ENCODE results near the gene IGSF3.

IGSF3 gene

GRCh38 chr1:116587501-116588227 is 79.9 kb downstream of the IGSF3 start:
- no peak for TF ChIP-seq POLR2A (IDR thresholded peaks at IDR 0.05; ENCODE audit: low read depth, low read length)
- TF ChIP-seq TAF1 (IDR thresholded peaks at IDR 0.05; ENCODE audit: borderline replicate concordance, low read depth, low read length), result no peak
- no peak for TF ChIP-seq POLR2AphosphoS5 (IDR thresholded peaks at IDR 0.05; ENCODE audit: low read depth, low read length)
- FAIRE-seq, result no peak
- no peak for DNase-seq (ENCODE audit: insufficient read length)

- no peak for TF ChIP-seq TAF1 (IDR thresholded peaks at IDR 0.05; ENCODE audit: borderline replicate concordance, low read depth, low read length)
- no peak for TF ChIP-seq POLR2A (IDR thresholded peaks at IDR 0.05; ENCODE audit: low read depth, low read length)
- no peak for TF ChIP-seq POLR2AphosphoS5 (IDR thresholded peaks at IDR 0.05; ENCODE audit: low read depth, low read length)
- DNase-seq (ENCODE audit: insufficient read length) (no peak), FAIRE-seq (no peak)
Measured at GRCh38 chr1:116586741-116587143, 80.8 kb downstream of the IGSF3 start.

GRCh38 chr1:116585886-116586285 is 81.6 kb downstream of the IGSF3 start:
- no peak for DNase-seq (ENCODE audit: insufficient read length)
- TF ChIP-seq TAF1 (IDR thresholded peaks at IDR 0.05; ENCODE audit: borderline replicate concordance, low read depth, low read length) (no peak), POLR2AphosphoS5 (IDR thresholded peaks at IDR 0.05; ENCODE audit: low read depth, low read length) (no peak), POLR2A (IDR thresholded peaks at IDR 0.05; ENCODE audit: low read depth, low read length) (no peak)
- no peak for FAIRE-seq

GRCh38 chr1:116581323-116581885 is 86.1 kb downstream of the IGSF3 start:
- no peak for FAIRE-seq
- no peak for TF ChIP-seq POLR2AphosphoS5 (IDR thresholded peaks at IDR 0.05; ENCODE audit: low read depth, low read length)
- TF ChIP-seq POLR2A (IDR thresholded peaks at IDR 0.05; ENCODE audit: low read depth, low read length), result no peak
- no peak for TF ChIP-seq TAF1 (IDR thresholded peaks at IDR 0.05; ENCODE audit: borderline replicate concordance, low read depth, low read length)
- DNase-seq (ENCODE audit: insufficient read length), result no peak

GRCh38 chr1:116580446-116581322 is 86.8 kb downstream of the IGSF3 start:
- no peak for DNase-seq (ENCODE audit: insufficient read length)
- TF ChIP-seq POLR2A (IDR thresholded peaks at IDR 0.05; ENCODE audit: low read depth, low read length), result no peak
- no peak for TF ChIP-seq TAF1 (IDR thresholded peaks at IDR 0.05; ENCODE audit: borderline replicate concordance, low read depth, low read length)
- TF ChIP-seq POLR2AphosphoS5 (IDR thresholded peaks at IDR 0.05; ENCODE audit: low read depth, low read length), result no peak
- FAIRE-seq, result no peak

- TF ChIP-seq POLR2AphosphoS5 (IDR thresholded peaks at IDR 0.05; ENCODE audit: low read depth, low read length) (no peak), POLR2A (IDR thresholded peaks at IDR 0.05; ENCODE audit: low read depth, low read length) (no peak), TAF1 (IDR thresholded peaks at IDR 0.05; ENCODE audit: borderline replicate concordance, low read depth, low read length) (no peak)
- FAIRE-seq, result no peak
- DNase-seq (ENCODE audit: insufficient read length), result no peak
Measured at GRCh38 chr1:116579259-116579875, 88.2 kb downstream of the IGSF3 start.

GRCh38 chr1:116578581-116578980 is 89.0 kb downstream of the IGSF3 start:
- FAIRE-seq, result no peak
- TF ChIP-seq POLR2A (IDR thresholded peaks at IDR 0.05; ENCODE audit: low read depth, low read length) (no peak), POLR2AphosphoS5 (IDR thresholded peaks at IDR 0.05; ENCODE audit: low read depth, low read length) (no peak), TAF1 (IDR thresholded peaks at IDR 0.05; ENCODE audit: borderline replicate concordance, low read depth, low read length) (no peak)
- no peak for DNase-seq (ENCODE audit: insufficient read length)

GRCh38 chr1:116577759-116578314 is 89.7 kb downstream of the IGSF3 start:
- DNase-seq (ENCODE audit: insufficient read length) (no peak), FAIRE-seq (no peak)
- TF ChIP-seq POLR2AphosphoS5 (IDR thresholded peaks at IDR 0.05; ENCODE audit: low read depth, low read length) (no peak), TAF1 (IDR thresholded peaks at IDR 0.05; ENCODE audit: borderline replicate concordance, low read depth, low read length) (no peak), POLR2A (IDR thresholded peaks at IDR 0.05; ENCODE audit: low read depth, low read length) (no peak)

GRCh38 chr1:116574581-116575291 is 92.8 kb downstream of the IGSF3 start:
- DNase-seq (ENCODE audit: insufficient read length), result no peak
- peak; percentile 27 for FAIRE-seq
- TF ChIP-seq TAF1 (IDR thresholded peaks at IDR 0.05; ENCODE audit: borderline replicate concordance, low read depth, low read length), result no peak
- TF ChIP-seq POLR2AphosphoS5 (IDR thresholded peaks at IDR 0.05; ENCODE audit: low read depth, low read length), result no peak
- TF ChIP-seq POLR2A (IDR thresholded peaks at IDR 0.05; ENCODE audit: low read depth, low read length), result no peak

- FAIRE-seq (no peak), DNase-seq (ENCODE audit: insufficient read length) (no peak)
- TF ChIP-seq POLR2A (IDR thresholded peaks at IDR 0.05; ENCODE audit: low read depth, low read length), result no peak
- no peak for TF ChIP-seq POLR2AphosphoS5 (IDR thresholded peaks at IDR 0.05; ENCODE audit: low read depth, low read length)
- no peak for TF ChIP-seq TAF1 (IDR thresholded peaks at IDR 0.05; ENCODE audit: borderline replicate concordance, low read depth, low read length)
Measured at GRCh38 chr1:116573431-116574095, 94.0 kb downstream of the IGSF3 start.
